ENCODE measurements around the gene PRPSAP1.

Gene PRPSAP1, protein sequence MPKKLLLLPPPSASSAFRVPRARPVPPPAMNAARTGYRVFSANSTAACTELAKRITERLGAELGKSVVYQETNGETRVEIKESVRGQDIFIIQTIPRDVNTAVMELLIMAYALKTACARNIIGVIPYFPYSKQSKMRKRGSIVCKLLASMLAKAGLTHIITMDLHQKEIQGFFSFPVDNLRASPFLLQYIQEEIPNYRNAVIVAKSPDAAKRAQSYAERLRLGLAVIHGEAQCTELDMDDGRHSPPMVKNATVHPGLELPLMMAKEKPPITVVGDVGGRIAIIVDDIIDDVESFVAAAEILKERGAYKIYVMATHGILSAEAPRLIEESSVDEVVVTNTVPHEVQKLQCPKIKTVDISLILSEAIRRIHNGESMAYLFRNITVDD

GRCh38 chr17:76353599-76354316, at the start of gene PRPSAP1:
Gene PRPSAP1, minus strand, starts transcription at chr17:76353916. Its CDS starts 213 bp downstream, at chr17:76353703.
- peak; percentile 97 for DNase-seq

DNA sequence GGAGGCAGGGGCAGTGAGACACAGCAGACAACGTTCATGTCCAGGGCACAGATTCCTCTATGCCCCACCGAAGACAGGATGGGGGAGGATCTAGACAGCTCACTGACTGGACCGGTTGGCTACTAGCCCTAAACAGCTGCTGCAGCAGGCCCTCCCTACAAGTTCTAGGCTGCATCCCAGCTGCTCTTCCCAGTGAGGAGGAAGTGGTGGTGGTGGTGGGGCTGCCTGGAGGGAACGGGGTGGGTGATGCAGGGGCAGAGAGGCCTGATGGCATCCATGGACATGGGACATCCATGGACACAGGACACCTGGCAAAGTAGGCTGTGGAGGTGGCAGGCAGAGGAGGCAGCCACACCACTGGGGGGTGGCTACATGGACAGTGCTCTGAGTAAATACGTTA, 49.0 kb upstream of the PRPSAP1 start:
- no peak for DNase-seq

DNA sequence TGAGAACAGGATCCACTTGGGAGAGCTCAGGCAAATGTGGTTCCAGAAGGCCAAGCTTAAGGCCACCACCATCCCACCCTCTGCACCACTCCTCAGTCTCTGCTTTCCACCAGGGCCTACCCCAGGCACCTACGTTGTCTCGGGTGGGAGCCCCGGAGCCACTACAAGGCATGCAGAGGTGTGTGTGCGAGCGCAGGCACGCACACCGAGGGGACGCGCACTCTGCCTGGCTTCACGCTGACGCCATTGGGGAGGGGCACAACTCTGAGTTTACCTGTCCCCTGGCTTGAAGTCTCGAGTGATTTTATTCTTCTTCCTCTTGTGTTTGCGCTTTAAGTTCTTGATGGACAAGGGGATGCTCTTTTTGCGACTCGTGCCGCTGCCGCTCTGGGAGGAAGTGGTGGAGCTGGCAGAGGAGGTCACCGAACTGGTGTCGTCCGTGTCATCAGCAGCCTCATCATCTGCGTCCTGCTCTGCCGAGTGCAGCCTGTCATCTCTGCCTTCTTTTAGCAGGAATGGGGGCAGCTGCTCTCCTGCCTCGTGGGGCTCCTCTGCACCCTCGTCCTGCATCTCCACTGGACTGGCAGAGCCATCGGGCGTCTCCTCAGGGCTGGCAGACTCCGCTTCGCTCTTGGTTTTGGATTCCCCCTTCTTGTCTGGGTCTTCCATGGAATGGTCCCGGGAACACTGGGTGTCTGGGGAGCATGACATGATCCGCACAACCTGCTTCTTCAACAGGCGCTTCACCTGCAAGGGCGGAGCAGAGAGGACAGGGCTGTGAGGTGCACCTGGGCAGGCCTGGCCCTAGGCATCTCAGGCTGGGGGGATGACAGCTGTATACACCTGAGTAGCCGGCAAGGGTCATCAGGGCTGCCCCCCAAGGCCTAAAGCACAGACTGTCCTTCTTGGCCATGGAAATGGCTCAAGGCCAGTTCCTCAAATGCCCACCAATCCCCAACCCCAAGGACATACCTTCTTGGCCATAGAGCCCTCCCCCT, 45.8 kb upstream of the PRPSAP1 start:
- no peak for DNase-seq

- DNase-seq: no peak
These were observed 44.9 kb upstream of the PRPSAP1 start for GRCh38 chr17:76398523-76399174.

- DNase-seq: peak; percentile 92
These were observed 44.2 kb upstream of the PRPSAP1 start for GRCh38 chr17:76397687-76398522.

- DNase-seq: no peak
These were observed 43.5 kb upstream of the PRPSAP1 start for GRCh38 chr17:76397184-76397583.

DNA sequence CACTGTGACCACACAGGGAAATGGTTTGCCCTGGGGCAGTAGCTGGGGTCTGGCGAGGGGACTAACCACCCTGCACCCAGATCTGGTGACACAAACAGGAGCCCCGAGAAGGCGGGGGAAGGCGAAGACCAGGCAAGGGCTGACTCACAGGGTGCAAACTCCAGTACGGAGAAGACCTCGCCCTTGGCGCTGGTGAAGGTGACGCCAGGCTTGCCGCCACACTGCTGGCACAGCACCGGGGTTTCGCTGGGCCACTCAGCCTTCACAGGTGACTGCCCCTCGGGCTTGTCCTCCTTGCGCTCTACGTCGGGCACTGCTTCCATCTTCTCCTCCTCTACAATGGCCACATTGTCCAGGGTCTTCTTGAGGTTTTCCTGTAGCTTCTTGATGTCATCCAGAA, 42.3 kb upstream of the PRPSAP1 start:
- DNase-seq: no peak

DNA sequence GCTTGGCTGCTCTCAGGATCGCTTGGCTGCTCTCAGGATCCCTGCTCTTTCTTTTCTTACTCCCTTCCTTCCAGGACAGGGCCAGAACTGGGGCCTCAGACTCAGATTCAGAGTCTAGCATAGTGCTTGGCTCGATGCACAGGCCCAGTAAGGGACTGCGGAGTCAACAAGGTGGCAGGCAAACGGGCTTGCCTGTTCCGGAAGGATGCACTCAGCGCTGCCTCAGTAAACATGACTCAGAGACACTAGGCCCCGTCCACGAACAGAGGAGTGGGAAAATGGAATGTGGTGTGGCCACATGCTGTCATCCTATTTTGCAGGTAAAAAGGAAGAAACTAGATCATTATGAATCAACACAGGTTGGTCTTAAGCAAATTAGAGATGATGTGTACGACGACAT, 40.5 kb upstream of the PRPSAP1 start:
- no peak for DNase-seq

DNA sequence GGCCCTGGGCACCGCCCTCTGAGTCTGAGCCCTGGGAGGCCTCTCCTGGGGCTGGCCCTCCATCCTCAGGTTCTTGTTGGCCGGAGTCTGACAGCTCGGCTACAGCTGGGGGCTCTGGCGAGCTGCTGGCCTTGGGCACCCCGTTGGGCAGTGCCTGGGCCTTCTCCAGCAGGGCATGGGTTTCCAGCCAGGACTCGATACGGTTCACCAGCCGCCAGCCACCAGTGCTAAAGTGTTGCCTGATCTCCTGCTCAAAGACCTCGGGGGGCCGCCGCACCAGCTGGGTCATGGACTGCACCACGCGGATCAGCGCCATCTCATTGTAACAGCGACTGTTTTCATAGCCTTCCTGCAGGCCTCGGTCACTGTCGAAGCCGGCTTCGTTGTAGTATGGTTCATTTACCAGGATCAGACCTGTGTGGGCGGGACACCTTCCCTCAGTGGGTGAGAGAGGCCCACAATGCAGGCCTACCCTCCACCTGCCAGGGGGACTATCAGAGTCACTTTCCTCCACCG, 37.5 kb upstream of the PRPSAP1 start:
- no peak for DNase-seq

- no peak for DNase-seq
These were observed 36.3 kb upstream of the PRPSAP1 start for GRCh38 chr17:76390003-76390421.

DNA sequence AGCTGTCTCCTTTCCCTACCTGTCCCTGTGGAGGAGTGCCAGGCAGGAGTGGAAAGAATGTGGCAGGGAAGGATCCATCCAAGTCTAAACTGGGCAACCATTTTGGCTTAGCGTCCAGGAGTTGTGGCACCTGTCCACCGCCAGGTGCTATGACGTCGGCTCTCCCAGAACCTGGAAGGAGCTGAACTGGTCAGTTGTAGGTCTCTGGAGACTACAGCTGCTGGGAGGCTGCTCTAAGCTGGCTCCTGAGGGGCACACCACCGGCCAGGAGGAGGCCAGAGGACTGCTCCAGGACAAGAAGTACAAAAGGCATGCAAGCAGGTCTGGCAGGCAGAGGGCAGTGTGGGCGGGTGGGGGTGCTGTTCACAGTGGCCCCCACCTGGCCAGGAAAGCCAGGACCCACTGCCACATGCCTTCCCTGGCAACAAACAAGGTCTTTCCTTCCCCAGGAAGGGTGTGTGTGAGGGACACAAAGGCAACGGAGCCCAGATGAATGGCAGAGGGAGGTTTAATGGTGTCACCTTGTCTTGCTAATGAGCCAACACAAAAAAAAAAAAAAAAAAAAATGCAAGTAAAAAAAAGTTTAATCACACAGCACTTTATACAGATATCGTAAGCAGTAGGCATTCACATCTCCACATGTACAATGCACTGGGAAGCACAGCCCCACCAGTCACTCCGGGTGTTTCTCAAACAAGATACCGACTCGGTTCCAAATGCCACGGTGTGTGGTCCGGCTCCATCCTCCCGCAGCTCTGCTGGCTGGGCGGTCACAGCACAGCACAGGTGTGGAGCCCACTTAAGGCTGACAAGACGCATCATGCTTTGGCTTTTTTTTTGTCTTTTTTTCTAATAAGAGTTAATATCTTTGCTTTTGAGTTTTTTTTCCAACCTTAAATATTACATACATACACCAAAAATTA, 35.5 kb upstream of the PRPSAP1 start:
- DNase-seq: no peak

GRCh38 chr17:76386966-76387765, 33.5 kb upstream of the PRPSAP1 start:
- DNase-seq: no peak

DNA sequence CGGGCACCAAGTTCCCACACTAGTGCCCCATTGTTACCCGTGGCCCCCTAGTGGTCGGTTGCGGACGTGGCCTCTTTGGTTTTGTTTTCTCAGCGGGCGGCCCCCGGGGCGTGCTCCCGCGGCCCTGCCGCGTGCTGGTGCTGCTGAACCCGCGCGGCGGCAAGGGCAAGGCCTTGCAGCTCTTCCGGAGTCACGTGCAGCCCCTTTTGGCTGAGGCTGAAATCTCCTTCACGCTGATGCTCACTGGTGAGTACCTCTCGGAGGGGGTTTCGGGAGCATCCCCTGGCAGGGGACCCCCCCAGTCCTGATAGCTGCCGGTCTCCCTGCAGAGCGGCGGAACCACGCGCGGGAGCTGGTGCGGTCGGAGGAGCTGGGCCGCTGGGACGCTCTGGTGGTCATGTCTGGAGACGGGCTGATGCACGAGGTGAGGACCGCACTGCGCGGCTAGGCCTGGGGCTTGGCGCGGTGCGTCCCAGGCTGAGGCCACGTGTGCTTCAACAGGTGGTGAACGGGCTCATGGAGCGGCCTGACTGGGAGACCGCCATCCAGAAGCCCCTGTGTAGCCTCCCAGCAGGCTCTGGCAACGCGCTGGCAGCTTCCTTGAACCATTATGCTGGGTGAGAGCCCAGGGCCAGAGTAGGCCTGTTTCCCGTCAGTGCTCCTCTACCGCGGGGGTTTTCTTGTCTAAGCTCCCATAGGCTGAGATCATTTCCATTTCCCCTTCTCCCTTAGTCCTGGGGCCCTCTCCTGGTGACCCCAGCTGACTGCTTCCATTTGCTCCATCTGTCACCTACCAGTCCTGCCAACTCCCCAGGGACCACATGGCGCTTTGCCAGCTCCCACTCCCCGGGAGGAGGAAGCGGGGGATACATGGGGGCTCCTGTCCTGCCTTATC, 32.4 kb upstream of the PRPSAP1 start:
- peak; percentile 95 for DNase-seq

GRCh38 chr17:76384987-76385891, 31.5 kb upstream of the PRPSAP1 start:
- peak; percentile 86 for DNase-seq

DNA sequence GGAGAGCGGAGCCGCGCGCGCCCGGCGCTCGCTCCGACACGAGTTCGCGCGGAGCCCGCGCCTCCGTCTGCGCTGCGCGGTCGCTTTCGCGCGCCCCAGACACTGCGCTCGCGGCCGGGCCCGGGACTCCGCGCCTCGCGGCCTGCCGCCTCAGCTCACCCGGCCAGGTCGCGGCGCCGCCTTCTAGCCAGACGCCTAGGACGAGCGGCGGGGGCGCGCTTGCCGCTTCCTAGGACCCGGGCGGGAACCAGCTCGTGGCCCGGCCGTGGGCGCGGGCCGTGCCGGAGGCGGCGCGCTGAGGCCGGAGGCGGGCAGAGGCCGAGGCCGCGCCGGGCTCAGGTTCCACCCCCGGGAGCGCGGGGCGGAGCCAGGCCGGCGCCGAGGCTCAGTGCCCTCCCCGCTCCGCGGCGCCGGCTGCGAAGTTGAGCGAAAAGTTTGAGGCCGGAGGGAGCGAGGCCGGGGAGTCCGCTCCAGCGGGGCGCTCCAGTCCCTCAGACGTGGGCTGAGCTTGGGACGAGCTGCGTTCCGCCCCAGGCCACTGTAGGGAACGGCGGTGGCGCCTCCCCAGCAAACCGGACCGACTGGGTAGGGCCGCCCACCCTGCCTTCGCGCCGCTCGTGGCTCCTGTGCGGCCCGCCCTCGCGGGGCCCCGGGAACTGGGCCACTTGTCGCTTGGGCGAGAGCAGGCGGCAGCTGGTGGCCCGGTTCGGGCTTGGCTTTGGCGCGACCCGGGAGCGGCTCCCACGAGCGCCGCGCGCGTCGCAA, 30.7 kb upstream of the PRPSAP1 start, which contains the start of gene SPHK1:
TSS of gene SPHK1 (plus strand) at position 388 of the 765 bp plus-strand sequence. CDS start 1,036 bp downstream, outside the sequence.
- peak; percentile 91 for DNase-seq
